Fibroblast of skin of back (primary cell): ENCODE results near the gene FAM216B.

Experiments used
- DNase-seq: peaks from one replicate; pipeline ENCODE4 v3.0.0-alpha.2; 2013

The FAM216B gene

DNA sequence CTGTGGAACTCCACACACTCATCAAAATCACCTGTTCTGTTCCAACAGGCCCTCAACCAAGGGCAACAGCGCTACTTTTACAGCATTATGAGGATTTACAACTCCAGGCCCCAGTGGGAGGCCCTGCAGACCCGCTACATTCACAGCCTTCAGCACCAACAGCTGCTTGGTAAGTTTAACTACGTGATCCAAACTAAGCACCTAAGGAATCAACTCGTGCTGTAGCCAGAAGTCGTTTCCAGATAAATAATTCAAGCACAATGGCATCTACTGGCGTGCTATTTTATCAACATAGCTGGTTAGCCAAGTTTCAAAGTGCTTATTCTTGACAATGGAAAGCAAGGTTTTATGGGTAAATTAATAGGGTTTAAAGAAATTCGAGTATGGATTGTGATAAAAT, 5.3 kb downstream of the FAM216B start:
- DNase-seq = no peak

GRCh38 chr13:42788601-42789000, 7.2 kb downstream of the FAM216B start:
- peak; percentile 46 for DNase-seq

DNA sequence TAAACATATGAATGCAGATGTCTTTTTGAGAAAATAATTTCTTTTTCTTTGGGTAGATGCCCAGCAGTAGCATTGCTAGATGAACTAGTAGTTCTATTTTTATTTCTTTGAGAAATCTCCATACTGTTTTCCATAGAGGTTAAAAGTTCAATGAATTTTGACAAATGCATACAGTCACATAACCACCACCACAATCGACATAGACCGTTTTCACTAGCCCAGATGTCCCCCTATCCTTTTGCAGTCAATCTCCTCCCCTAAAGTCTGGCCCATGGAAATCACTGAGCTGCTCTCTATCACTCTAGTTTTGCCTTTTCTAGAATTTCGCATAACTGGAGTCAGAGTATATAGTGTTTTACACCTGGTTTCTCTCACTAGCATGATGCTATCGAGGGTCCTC, 10.8 kb downstream of the FAM216B start:
- no peak for DNase-seq

GRCh38 chr13:42794577-42795275, 13.3 kb downstream of the FAM216B start:
- no peak for DNase-seq

DNA sequence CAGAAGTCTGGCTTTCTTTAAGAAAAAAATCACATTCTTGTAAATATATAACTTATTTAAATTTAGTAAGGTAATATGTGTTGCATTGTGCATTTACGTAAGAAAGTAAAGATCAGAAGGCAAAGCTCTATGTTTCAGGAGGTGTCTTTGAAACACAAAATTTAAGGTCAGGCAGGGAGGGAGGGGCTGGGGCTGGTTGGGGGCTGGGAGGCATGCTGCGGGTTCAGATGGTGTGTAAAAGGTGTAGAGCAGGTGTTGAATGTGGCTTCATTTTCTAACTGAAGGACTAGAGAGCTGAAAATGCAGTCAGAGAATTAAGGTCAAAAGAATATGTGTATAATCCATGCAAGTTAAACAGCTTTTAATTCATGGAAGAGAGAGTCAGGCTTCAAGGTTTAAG, 14.3 kb downstream of the FAM216B start:
- DNase-seq = no peak

DNA sequence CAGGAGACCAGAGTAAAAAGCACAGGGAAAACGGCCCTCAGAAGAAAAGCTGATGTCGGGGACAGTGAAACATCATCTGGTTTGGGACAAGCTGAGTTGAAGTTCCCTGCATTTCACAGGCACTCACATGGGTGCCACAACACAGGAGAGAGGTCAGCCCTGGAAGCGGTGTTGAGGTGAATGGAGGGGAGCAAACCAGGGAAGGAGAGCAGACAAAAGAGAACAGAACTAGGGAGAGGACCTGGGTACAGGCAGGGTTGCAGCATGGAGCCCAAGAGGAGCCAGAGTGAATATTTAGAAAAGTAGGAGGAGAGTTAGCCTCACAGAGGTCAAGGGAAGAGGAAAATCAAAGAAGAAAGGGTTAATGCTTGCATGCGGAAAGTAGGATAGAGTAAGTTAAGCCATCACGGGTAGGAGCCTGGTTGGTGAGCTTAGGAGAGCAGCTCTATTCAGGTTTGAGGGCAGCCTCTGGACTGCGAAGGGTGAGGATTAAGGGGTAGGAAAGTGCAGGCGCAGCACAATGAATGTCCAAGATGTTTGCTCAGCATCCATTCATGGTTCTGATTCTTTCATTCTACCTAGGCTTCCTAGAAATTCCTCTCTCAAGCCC, 15.5 kb downstream of the FAM216B start:
- no peak for DNase-seq

DNA sequence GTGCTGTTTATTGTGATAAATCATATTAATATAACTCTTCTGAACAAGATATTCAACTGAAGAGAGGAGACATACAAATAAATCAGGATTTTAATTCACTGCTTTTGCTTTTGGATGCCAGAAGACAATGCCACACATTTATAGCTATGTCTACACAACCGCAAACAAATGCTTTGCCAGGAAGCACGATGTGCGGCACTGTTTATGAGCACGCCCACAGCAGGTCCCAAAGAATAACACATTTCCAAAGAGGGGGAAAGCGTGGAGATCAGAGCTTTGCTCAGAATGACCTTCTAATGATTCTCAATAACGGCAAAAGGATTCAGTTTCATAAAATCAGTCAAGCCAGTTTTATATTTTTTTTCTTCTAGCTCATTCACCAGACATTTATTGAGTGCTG, 16.7 kb downstream of the FAM216B start:
- no peak for DNase-seq

GRCh38 chr13:42800109-42800643, 18.8 kb downstream of the FAM216B start:
- peak; percentile 27 for DNase-seq

GRCh38 chr13:42803563-42804204, 22.3 kb downstream of the FAM216B start:
- peak; percentile 68 for DNase-seq

GRCh38 chr13:42804244-42804874, 23.0 kb downstream of the FAM216B start:
- no peak for DNase-seq

DNA sequence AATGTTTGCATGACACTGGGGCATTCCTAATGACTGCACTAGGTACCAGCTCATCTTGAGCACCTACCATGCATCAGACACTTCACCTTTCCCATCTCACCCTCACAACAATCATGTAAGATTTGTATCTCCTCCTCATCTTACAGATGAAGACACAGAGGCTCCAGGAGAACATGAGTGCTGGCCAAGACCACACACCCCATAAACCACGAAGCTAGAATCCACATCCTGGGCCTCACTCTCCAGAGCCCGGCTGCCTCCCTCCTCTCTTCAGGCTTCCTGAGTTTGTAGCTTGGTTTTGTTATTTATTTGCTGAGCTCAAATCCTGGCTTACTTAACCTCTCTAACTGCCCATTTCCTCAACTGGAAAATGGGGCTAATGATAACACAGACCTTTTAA, 25.9 kb downstream of the FAM216B start:
- DNase-seq = peak; percentile 36

- DNase-seq = peak; percentile 67
These were observed 26.5 kb downstream of the FAM216B start for GRCh38 chr13:42807866-42808265.

- DNase-seq = peak; percentile 70
These were observed 27.1 kb downstream of the FAM216B start for GRCh38 chr13:42808341-42808940.

- DNase-seq = peak; percentile 38
These were observed 30.9 kb downstream of the FAM216B start for GRCh38 chr13:42812316-42812715.

DNA sequence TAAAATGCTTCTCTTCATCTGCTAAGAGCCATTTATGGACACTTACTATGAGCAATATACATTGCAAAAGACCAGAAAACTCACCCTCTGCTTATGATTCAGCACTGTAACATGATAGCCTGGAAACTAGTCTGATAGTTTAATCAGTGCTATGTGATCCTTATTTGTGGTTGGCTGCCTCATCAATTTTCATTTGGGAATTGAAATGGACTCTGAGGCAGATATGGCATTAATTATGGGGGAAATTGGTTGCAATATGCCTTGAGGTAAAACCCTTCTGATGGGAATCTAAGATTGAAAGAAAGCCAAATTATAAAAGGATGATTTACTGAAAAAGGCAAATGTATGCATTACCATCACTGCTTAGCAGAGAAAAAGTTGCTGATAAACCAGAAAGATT, 33.5 kb downstream of the FAM216B start:
- peak; percentile 85 for DNase-seq

DNA sequence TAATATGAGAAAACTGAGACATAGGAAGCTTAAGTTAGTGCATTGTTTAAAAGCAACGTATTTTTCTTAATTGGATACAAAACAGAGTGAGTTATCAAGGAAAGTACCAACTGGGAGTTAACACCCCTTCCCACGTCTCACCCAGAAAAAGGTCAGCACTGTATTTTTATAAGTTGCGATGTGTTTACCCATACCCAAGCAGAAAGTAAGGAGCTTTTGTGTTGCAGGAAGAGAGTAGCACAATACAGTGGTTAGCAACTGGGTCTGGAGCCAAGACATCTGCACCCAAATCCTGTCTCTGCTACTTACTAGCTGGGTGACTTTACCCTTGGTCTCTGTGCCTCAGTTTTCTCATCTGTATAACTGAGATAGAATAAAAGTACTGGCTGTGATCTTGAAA, 34.3 kb downstream of the FAM216B start:
- no peak for DNase-seq

DNA sequence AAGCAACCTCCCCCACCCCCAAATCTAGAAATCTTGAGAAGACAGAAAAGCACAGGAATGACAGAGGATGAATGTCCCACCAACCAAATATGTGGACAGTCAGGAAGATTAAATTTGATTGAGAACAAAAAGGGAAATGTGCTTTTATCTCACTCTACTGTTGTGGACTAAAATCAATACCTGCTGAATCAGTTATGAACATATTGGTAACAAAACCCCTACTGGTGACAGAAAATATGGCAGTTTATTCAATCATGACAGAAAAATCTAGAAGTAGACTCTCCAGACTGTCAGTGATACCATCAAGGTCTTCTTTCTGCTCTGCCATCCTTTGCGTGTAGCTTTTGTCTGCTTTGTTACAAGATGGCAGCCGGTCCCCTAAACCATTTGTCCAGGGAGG, 35.2 kb downstream of the FAM216B start:
- no peak for DNase-seq

DNA sequence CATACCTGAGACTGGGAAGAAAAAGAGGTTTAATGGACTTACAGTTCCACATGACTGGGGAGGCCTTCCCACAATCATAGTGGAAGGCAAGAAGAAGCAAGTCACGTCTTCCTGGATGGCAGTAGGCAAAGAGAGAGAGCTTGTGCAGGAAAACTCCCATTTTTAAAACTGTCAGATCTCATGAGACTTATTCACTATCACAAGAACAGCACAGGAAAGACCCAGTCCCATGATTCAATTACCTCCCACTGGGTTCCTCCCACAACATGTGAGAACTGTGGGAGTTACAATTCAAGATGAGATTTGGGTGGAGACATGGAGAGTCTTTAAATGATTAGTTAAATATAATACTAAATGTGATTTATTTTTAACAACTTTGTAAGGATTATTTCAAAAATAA, 38.3 kb downstream of the FAM216B start:
- DNase-seq = peak; percentile 47

DNA sequence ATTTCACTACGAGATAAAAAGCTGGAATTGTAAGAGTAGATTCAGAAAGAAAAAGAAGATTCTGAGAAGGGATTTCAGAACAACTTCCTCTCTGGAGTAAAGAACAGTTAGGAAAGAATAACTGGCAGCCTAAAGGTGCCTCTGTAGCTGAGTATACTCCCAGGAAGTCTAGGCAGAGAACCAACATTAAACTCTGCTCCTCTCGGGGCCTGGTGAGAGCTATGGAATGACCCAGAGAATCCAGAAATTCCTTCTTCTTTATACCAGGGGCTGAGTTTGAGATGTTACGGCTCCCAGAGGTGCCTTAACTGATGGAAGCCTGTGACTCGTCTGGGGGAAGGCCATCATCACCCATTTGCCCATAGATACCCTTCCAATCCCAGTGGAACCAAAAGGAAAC, 39.1 kb downstream of the FAM216B start:
- peak; percentile 64 for DNase-seq

- peak; percentile 87 for DNase-seq
These were observed 40.1 kb downstream of the FAM216B start for GRCh38 chr13:42821437-42821836.

DNA sequence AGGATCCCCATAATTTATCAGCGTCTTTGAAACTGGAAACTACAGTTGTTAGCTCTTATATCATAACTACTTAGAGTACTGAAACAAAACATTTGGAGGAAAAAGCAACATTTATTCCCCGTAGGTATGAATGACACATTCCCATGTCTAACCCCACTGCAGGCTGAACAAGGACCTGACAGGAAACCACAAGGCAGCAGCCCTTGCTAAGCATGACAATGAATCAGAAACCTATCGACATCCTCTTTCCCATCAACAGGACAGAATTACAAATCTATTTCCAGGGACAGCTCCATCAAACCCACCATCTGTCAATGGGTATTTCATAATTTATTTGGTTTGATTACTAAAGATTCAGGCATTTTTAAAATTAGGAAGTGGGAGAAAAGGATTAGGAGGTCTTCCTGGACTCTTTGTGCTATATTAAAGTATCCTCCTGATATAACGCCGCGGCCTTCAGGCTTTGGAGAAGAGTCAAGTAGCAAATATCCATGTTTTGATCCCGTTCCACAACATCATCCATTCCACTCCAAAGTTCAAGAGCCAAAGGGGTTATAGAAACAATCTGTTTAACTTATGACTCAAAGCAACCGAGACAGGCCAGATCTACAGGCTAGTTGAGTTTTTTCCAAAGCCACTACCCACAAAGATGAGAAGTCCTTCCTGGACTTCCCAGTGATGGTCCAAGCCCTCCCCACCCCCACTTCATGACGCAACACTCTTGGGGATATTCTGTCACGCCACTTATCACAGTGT, 51.1 kb downstream of the FAM216B start:
- peak; percentile 97 for DNase-seq

DNA sequence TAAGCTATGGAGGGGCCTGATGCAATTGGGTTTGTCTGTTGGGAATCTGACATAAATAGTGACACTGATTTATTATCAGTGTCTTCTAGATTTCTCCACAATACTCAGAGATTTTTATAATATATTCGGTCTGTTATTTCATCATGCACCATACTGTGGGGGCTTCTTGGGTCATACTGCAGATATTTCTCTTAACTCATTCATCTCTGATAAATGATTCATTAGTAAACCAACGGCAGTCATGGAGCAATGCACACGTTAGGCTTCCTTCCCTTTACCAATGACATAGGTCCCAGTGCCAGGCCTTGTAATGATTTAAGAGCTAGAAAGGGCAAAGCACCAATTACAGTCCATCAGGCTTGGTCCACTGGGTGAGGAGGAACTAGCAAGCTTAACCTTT, 53.6 kb downstream of the FAM216B start:
- DNase-seq = peak; percentile 18
